ENCODE results near the gene PAFAH2.
"Not testable (repeated sequence)": the region's sequence is repeated elsewhere in the genome, so short reads cannot be mapped to it uniquely, and the experiment has no call there.

PAFAH2 gene

GRCh38 chr1:26010825-26011224 lies 13.0 kb upstream of the PAFAH2 start:
- DNase-seq (ENCODE audit: low read depth): no peak

GRCh38 chr1:26009796-26010447 lies 12.1 kb upstream of the PAFAH2 start:
- DNase-seq (ENCODE audit: low read depth): no peak

GRCh38 chr1:26006710-26007109 lies 8.8 kb upstream of the PAFAH2 start:
- no peak for DNase-seq (ENCODE audit: low read depth)

GRCh38 chr1:26005434-26006105 lies 7.7 kb upstream of the PAFAH2 start:
- no peak for DNase-seq (ENCODE audit: low read depth)

GRCh38 chr1:26003756-26004155 lies 5.9 kb upstream of the PAFAH2 start:
- no peak for DNase-seq (ENCODE audit: low read depth)

GRCh38 chr1:26003262-26003661 lies 5.4 kb upstream of the PAFAH2 start:
- DNase-seq (ENCODE audit: low read depth): no peak

- DNase-seq (ENCODE audit: low read depth): no peak
These were observed 1.4 kb upstream of the PAFAH2 start for GRCh38 chr1:25999041-25999800.

GRCh38 chr1:25996966-25997827 lies 666 bp downstream of the PAFAH2 start:
- DNase-seq (ENCODE audit: low read depth): no peak

GRCh38 chr1:25994402-25995150 lies 3.3 kb downstream of the PAFAH2 start:
- DNase-seq (ENCODE audit: low read depth): no peak

- DNase-seq (ENCODE audit: low read depth): no peak
These were observed 4.5 kb downstream of the PAFAH2 start for GRCh38 chr1:25993197-25993951.

- no peak for DNase-seq (ENCODE audit: low read depth)
These were observed 5.1 kb downstream of the PAFAH2 start for GRCh38 chr1:25992689-25993171.

GRCh38 chr1:25991937-25992688 lies 5.8 kb downstream of the PAFAH2 start:
- DNase-seq (ENCODE audit: low read depth): no peak

GRCh38 chr1:25990702-25991395 lies 7.0 kb downstream of the PAFAH2 start:
- DNase-seq (ENCODE audit: low read depth): no peak

GRCh38 chr1:25990251-25990650 lies 7.6 kb downstream of the PAFAH2 start:
- no peak for DNase-seq (ENCODE audit: low read depth)

GRCh38 chr1:25989440-25990234 lies 8.2 kb downstream of the PAFAH2 start:
- DNase-seq (ENCODE audit: low read depth): no peak

- DNase-seq (ENCODE audit: low read depth): no peak
These were observed 9.9 kb downstream of the PAFAH2 start for GRCh38 chr1:25987951-25988350.

GRCh38 chr1:25986773-25987172 lies 11.1 kb downstream of the PAFAH2 start:
- not testable (repeated sequence) for DNase-seq (ENCODE audit: low read depth)

GRCh38 chr1:25985670-25986069 lies 12.2 kb downstream of the PAFAH2 start:
- DNase-seq (ENCODE audit: low read depth): no peak
